AG04449 (cell line): Measurements from ENCODE around the gene ZBTB1.
"Not testable (repeated sequence)": the region's sequence is repeated elsewhere in the genome, so short reads cannot be mapped to it uniquely, and the experiment has no call there.

Experiments
- CTCF ChIA-PET: fragments of 350-600 bp; formaldehyde crosslinking; extraction: SDS; loops from one replicate; lab custom pipeline; 2021; ENCODE audit warnings: antibody characterized with exemption; lab: Yijun Ruan, JAX
- POLR2A ChIA-PET: fragments of 400-600, 350-600 bp; formaldehyde crosslinking; extraction: SDS; loops from one replicate; lab custom pipeline; 2020; ENCODE audit warnings: antibody characterized with exemption, inconsistent platforms; lab: Yijun Ruan, JAX
- DNase-seq: peaks from one replicate; pipeline ENCODE4 v3.0.0-alpha.2; 2010; ENCODE audit warnings: low read depth, low spot score
- H3K4me3 ChIP-seq: 2 replicates; pipeline ENCODE4 v1.5.1; 2011; ENCODE audit warnings: low read depth, mild to moderate bottlenecking, control low read depth, low read length
- CTCF ChIP-seq: IDR thresholded peaks from one replicate; pipeline ENCODE4 v1.5.1; 2011; ENCODE audit warnings: mild to moderate bottlenecking, moderate library complexity, low read length, control low read depth, inconsistent platforms; ENCODE audit not compliant: insufficient read depth; ENCODE audit errors: missing control alignments

Gene ZBTB1

GRCh38 chr14:64563696-64564095, 59.1 kb downstream of the ZBTB1 start:
- no peak overlapping the region for H3K4me3 ChIP-seq
- no peak for DNase-seq
- no peak for TF ChIP-seq CTCF
- ChIA-PET CTCF (interaction anchor here (0.7 to 1.0 kb wide), 2 partner anchors 20 to 73 kb away, joined by 3 to 5 read pairs; no protein-coding TSS in a partner anchor), POLR2A (no interaction called here)

GRCh38 chr14:64566651-64567122, 62.1 kb downstream of the ZBTB1 start:
- ChIA-PET CTCF (interaction anchor here (0.8 kb wide), 1 partner anchor 24 kb away, joined by 3 read pairs; no protein-coding TSS in a partner anchor), POLR2A (no interaction called here)
- no peak for TF ChIP-seq CTCF
- no peak overlapping the region for H3K4me3 ChIP-seq
- no peak for DNase-seq

GRCh38 chr14:64569138-64569631, 64.6 kb downstream of the ZBTB1 start:
- DNase-seq: no peak
- ChIA-PET POLR2A (interaction anchor here (1.2 kb wide), 1 partner anchor 29 kb away, joined by 5 read pairs; the partner anchor contains the start of gene HSPA2), CTCF (interaction anchor here (0.7 to 2.1 kb wide), 3 partner anchors 13 to 67 kb away, joined by 3 to 9 read pairs (median 4); partner anchors contain the start of gene HSPA2)
- no peak for TF ChIP-seq CTCF
- no peak overlapping the region for H3K4me3 ChIP-seq

- DNase-seq, H3K4me3 ChIP-seq: not testable (repeated sequence)
- ChIA-PET POLR2A (interaction anchor here (1.2 kb wide), 1 partner anchor 30 kb away, joined by 5 read pairs; the partner anchor contains the start of gene HSPA2), CTCF (interaction anchor here (0.7 to 2.1 kb wide), 2 partner anchors 29 to 67 kb away, joined by 3 to 9 read pairs; partner anchors contain the start of gene HSPA2)
Observed at GRCh38 chr14:64569646-64570045, 65.1 kb downstream of the ZBTB1 start.

- POLR2A ChIA-PET: interaction anchor here (0.9 kb wide), 1 partner anchor 32 kb away, joined by 3 read pairs; the partner anchor contains the start of gene HSPA2
- H3K4me3 ChIP-seq: no peak overlapping the region
- TF ChIP-seq CTCF: no peak
- CTCF ChIA-PET: interaction anchor here (1.6 kb wide), 1 partner anchor 32 kb away, joined by 4 read pairs; the partner anchor contains the start of gene HSPA2
- no peak for DNase-seq
Observed at GRCh38 chr14:64572386-64573104, 68.0 kb downstream of the ZBTB1 start.

- CTCF ChIA-PET: interaction anchor here (1.1 to 1.6 kb wide), 2 partner anchors 10 to 33 kb away, joined by 3 to 4 read pairs; partner anchors contain the start of gene HSPA2
- POLR2A ChIA-PET: interaction anchor here (0.9 kb wide), 1 partner anchor 33 kb away, joined by 3 read pairs; the partner anchor contains the start of gene HSPA2
- no peak for DNase-seq
- TF ChIP-seq CTCF: no peak
- H3K4me3 ChIP-seq: no peak overlapping the region
Observed at GRCh38 chr14:64573109-64573508, 68.5 kb downstream of the ZBTB1 start.
